GM18498 (cell line): ENCODE data around the gene THPO.

ENCODE experiments used
- ATAC-seq: cut with Tn5 transposase; IDR thresholded peaks from one replicate; pipeline ENCODE4 v1.9.1; 2021; ENCODE audit warnings: mild to moderate bottlenecking, moderate library complexity; ENCODE audit not compliant: unreplicated experiment

THPO gene

DNA sequence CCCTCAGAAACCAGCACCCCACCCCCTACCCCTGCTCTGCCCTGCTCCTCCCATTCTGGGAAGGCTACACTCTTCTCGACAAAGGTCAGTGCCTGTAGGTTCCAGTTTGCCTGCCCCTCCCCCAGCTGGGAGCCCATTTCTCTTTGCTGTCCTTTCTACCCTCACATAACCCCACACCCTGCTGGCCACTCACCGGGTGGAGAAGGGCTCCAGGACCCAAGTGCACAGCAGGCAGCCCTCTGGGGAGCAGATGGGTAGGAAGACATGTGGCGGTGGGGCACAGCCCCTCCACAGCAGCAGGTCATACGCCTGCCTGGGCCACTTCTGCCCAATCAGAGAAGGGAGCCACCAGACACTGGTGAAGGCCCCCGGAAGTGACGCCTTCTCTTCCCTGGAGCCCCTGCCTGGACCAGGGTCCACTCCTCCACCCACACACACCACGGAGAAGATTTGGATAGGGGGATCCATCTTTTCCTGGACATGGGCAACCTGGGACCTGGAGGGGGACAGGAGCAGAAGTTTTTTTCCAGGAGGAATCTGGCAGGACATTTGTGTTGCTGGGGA, at the start of gene THPO:
Gene THPO (minus strand): TSS at position 326 of the 564 bp plus-strand sequence. CDS start 1,948 bp downstream, outside the sequence.
- ATAC-seq = no peak

- no peak for ATAC-seq
These were observed 48.7 kb upstream of the THPO start for GRCh38 chr3:184426691-184427141.

DNA sequence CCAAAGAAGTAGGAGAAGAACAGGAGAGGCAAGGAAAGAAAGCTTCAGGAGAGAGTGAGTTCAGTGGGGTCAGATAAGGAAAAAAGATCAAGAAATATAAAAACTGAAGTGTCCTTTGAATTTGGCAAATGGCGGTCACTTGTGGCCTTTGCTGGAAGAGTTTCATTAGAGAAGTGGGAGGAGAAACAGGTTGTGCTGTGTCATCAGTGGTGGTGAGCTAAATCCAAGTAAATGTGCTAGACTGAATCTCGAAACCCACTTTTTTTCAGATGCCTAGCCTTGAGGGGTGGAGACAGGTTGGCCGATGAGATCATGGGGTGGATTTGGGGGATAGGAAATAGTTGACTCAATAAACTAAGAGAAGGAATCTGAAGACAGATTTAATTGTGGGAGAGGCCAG, 45.6 kb upstream of the THPO start:
- no peak for ATAC-seq

- no peak for ATAC-seq
These were observed 41.2 kb upstream of the THPO start for GRCh38 chr3:184419171-184419570.

GRCh38 chr3:184417619-184418327, 39.8 kb upstream of the THPO start:
- ATAC-seq = peak; percentile 87

DNA sequence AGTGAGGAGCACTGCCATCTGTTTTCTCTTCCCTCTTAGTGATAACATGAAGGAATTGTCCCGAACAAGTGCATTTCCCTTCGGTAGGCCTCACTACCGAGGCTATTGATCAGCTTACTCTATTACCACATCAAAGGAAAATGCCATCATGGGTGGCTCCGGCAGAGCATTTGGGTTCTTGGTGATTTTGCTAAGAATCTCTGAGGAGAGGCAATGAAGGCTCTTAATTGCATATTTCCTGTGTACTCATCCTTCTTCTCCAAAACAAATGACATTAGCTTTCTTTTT, 37.1 kb upstream of the THPO start:
- ATAC-seq = no peak

DNA sequence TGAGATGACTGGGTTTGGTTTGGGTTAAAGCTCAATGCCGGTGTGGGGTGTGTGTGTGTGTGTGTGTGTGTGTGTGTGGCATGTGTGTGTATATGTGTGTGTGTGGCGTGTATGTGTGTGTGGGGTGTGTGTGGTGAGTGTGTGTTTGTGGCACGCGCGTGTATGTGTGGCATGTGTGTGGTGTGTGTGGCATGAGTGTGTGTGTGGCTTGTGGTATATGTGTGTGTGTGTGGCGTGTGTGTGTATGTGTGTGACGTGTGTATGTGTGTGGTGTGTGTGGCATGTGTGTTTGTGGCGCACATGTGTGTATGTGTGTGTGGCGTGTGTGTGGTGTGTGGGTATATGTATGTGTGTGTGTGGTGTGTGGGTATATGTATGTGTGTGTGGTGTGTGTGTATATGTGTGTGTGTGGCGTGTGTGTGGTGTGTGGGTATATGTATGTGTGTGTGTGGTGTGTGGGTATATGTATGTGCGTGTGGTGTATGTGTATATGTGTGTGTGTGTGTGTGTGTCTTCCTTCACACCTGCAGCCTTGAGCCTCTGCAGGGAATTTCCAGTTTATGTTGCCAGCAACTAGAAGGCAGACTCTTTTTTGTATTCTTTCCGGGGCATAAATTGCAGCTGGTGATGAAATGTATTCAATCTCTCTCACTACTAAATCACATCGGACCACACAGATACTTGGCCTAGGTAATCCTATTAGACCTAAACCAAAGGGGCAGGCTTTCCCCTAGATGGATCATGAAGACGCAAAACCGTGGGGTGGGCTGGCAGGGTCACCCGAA, 36.6 kb upstream of the THPO start:
- no peak for ATAC-seq

- no peak for ATAC-seq
These were observed 32.0 kb upstream of the THPO start for GRCh38 chr3:184409946-184410500.

- no peak for ATAC-seq
These were observed 31.4 kb upstream of the THPO start for GRCh38 chr3:184409331-184409926.

GRCh38 chr3:184405075-184406030, 27.3 kb upstream of the THPO start:
- no peak for ATAC-seq

DNA sequence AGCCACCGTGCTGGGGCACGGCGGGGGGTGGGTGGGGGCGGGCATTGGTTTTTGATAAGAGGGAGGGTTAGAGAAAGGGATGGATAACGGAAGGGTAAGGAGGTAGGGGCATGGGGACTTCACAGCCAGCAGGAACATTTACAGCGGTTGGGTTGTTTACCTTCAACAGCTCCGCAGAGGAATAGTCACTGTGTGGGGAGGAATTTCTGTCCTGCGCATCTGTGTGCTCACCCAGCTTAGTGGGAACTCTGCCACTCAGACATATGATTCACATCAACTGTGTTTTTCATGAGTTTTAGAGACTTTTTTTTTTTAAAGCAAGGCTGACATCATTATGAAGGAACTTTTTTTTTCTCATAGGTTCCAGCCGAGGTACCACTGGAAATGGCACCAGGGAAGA, 21.4 kb upstream of the THPO start:
- ATAC-seq = no peak

GRCh38 chr3:184395320-184395660, 17.3 kb upstream of the THPO start:
- no peak for ATAC-seq

DNA sequence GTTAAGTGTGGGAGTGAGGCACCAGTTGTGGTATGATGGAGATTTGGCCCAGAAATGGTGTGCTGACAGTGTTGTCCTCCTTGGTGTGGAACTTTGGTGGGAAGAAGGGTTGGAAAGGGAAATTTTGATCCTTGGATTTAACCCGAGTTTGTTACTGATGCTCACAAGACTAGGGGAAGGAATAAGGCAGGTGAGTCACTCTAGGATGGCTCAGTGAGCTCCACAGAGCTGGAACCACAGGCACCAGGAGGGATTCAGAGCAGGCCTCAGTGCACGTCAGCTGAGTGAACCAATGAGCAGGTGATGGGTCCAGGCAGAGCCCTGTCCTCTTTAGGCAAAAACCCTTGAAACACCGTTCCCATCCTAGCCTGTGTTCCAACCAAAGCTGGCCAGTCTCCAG, 13.3 kb upstream of the THPO start:
- no peak for ATAC-seq

GRCh38 chr3:184389935-184390528, 12.0 kb upstream of the THPO start:
- ATAC-seq = no peak

- ATAC-seq = no peak
These were observed 11.4 kb upstream of the THPO start for GRCh38 chr3:184389384-184389783.

DNA sequence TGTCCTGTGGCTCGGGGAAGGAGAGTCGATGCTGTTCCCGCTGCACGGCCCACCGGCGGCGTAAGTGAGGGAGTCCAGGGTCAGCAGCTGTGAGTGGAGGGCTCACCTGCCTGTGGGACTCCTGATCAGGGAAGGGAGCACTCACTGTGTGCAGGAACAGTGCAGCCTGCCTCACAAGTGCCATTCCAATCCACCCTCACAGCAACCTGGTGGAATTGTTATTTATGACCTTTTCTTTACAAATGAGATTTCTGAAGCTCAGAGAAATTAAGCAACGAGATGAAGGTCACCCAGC, 10.9 kb upstream of the THPO start:
- ATAC-seq = no peak

GRCh38 chr3:184388164-184388935, 10.3 kb upstream of the THPO start:
- ATAC-seq = no peak

- ATAC-seq = no peak
These were observed 9.2 kb upstream of the THPO start for GRCh38 chr3:184387174-184387714.
